IMR-90 (cell line): ENCODE measurements around the gene ELANE.

Source experiments
- CTCF ChIP-seq: conservative IDR thresholded peaks from 2 replicates; pipeline ENCODE4 v1.5.1; 2012; ENCODE audit warnings: mild to moderate bottlenecking, low read depth, low read length, improper control_type of control experiment
- USF2 ChIP-seq: fragments of 150-350 bp; IDR thresholded peaks from 2 replicates; pipeline ENCODE4 v1.6.1; 2017; ENCODE audit warnings: mild to moderate bottlenecking, antibody characterized with exemption, low read length, low read depth

- TF ChIP-seq CTCF: no peak
- TF ChIP-seq USF2: no peak
Measured at GRCh38 chr19:882871-883497, 30.9 kb downstream of the ELANE start.
